ENCODE data around the gene RUNX1.

Gene RUNX1

GRCh38 chr21:34965200-34966174 is 83.6 kb downstream of the RUNX1 start:
- no peak for TF ChIP-seq CTCF (IDR thresholded peaks at IDR 0.05; ENCODE audit: low read depth, low read length, missing control alignments)
- no peak overlapping the region for H3K4me3 ChIP-seq (ENCODE audit: low read depth, low read length)
- no peak for DNase-seq (ENCODE audit: low read depth)

GRCh38 chr21:34962586-34963222 is 86.4 kb downstream of the RUNX1 start:
- TF ChIP-seq CTCF (IDR thresholded peaks at IDR 0.05; ENCODE audit: low read depth, low read length, missing control alignments), result no peak
- no peak for DNase-seq (ENCODE audit: low read depth)
- in situ Hi-C loops (cut with HindIII; ENCODE audit: low sequenced_read_pairs), result no loop called here
- no peak overlapping the region for H3K4me3 ChIP-seq (ENCODE audit: low read depth, low read length)

More at GRCh38 chr21:34965200-34966174, 83.6 kb downstream of the RUNX1 start:
- in situ Hi-C loops (cut with HindIII; ENCODE audit: low sequenced_read_pairs), result no loop called here

- H3K4me3 ChIP-seq (ENCODE audit: low read depth, low read length), result no peak overlapping the region
- in situ Hi-C loops (cut with HindIII; ENCODE audit: low sequenced_read_pairs), result no loop called here
- no peak for TF ChIP-seq CTCF (IDR thresholded peaks at IDR 0.05; ENCODE audit: low read depth, low read length, missing control alignments)
- DNase-seq (ENCODE audit: low read depth), result no peak
Observed at GRCh38 chr21:34962136-34962535, 87.0 kb downstream of the RUNX1 start.

GRCh38 chr21:34960687-34961086 is 88.4 kb downstream of the RUNX1 start:
- no peak overlapping the region for H3K4me3 ChIP-seq (ENCODE audit: low read depth, low read length)
- in situ Hi-C loops (cut with HindIII; ENCODE audit: low sequenced_read_pairs), result no loop called here
- no peak for TF ChIP-seq CTCF (IDR thresholded peaks at IDR 0.05; ENCODE audit: low read depth, low read length, missing control alignments)
- no peak for DNase-seq (ENCODE audit: low read depth)

GRCh38 chr21:34959607-34960006 is 89.5 kb downstream of the RUNX1 start:
- H3K4me3 ChIP-seq (ENCODE audit: low read depth, low read length), result no peak overlapping the region
- in situ Hi-C loops (cut with HindIII; ENCODE audit: low sequenced_read_pairs), result no loop called here
- TF ChIP-seq CTCF (IDR thresholded peaks at IDR 0.05; ENCODE audit: low read depth, low read length, missing control alignments), result no peak
- no peak for DNase-seq (ENCODE audit: low read depth)

GRCh38 chr21:34958040-34958439 is 91.1 kb downstream of the RUNX1 start:
- H3K4me3 ChIP-seq (ENCODE audit: low read depth, low read length), result no peak overlapping the region
- DNase-seq (ENCODE audit: low read depth), result no peak
- in situ Hi-C loops (cut with HindIII; ENCODE audit: low sequenced_read_pairs), result no loop called here
- no peak for TF ChIP-seq CTCF (IDR thresholded peaks at IDR 0.05; ENCODE audit: low read depth, low read length, missing control alignments)
